WTC11 (cell line): ENCODE measurements around the gene MET.

ENCODE experiments used
- ATF1 ChIP-seq: sonication (generic); formaldehyde crosslinking; IDR thresholded peaks from 2 replicates; pipeline ENCODE4 v1.8.1; 2023; ENCODE audit warnings: mild to moderate bottlenecking, moderate library complexity, missing genetic modification reagents
- SMAD4 ChIP-seq: sonication (generic); formaldehyde crosslinking; IDR thresholded peaks from 2 replicates; pipeline ENCODE4 v1.8.0; 2022; ENCODE audit warnings: mild to moderate bottlenecking, missing genetic modification reagents
- TEAD4 ChIP-seq: sonication (generic); formaldehyde crosslinking; IDR thresholded peaks from 2 replicates; pipeline ENCODE4 v1.8.0; 2022; ENCODE audit warnings: mild to moderate bottlenecking, missing genetic modification reagents
- ZNF138 ChIP-seq: sonication (generic); formaldehyde crosslinking; conservative IDR thresholded peaks from 2 replicates; pipeline ENCODE4 v1.8.1; 2022; ENCODE audit warnings: mild to moderate bottlenecking, moderate library complexity, missing genetic modification reagents
- TF ChIP-seq, protein P1 (sequence below): sonication (generic); formaldehyde crosslinking; IDR thresholded peaks from 2 replicates; pipeline ENCODE4 v1.8.1; 2023; ENCODE audit warnings: mild to moderate bottlenecking, moderate library complexity, missing genetic modification reagents

DNA sequence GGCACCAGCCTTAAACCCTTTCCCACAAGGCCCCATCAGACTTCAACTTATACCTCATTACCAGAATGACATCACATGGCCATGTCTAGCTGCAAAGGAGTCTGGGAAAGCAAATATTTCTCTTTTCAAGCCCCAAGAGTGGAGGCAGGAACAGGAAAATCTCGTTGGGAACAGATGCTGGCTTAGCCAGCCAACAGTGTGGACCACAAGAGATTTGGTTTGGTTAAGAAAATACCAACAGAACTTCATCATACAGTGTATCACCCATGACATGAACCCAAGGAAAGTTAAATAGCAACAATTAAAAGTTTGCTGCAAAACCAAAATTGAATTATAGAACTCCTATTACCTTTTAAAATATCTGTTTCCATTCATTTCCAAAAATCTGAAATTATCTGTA is 2.2 kb upstream of the MET start:
- TF ChIP-seq ATF1 (no peak), TEAD4 (CRISPR knock-in tag) (no peak), SMAD4 (CRISPR knock-in tag) (no peak), ZNF138 (no peak)
- TF ChIP-seq, protein P1, sequence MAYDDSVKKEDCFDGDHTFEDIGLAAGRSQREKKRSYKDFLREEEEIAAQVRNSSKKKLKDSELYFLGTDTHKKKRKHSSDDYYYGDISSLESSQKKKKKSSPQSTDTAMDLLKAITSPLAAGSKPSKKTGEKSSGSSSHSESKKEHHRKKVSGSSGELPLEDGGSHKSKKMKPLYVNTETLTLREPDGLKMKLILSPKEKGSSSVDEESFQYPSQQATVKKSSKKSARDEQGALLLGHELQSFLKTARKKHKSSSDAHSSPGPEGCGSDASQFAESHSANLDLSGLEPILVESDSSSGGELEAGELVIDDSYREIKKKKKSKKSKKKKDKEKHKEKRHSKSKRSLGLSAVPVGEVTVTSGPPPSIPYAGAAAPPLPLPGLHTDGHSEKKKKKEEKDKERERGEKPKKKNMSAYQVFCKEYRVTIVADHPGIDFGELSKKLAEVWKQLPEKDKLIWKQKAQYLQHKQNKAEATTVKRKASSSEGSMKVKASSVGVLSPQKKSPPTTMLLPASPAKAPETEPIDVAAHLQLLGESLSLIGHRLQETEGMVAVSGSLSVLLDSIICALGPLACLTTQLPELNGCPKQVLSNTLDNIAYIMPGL (CRISPR knock-in tag): no peak
